CD4-positive, alpha-beta T cell treated with Interleukin-1 beta for 1 hour (primary cell): ENCODE data around the gene OPALIN.
A peak's percentile ranks its signal among the peaks of the same experiment; 100 is the strongest.
"Not testable (repeated sequence)": the region's sequence is repeated elsewhere in the genome, so short reads cannot be mapped to it uniquely, and the experiment has no call there.

Experiments used
- DNase-seq, 2 donors: peaks; one replicate each; pipeline ENCODE4 v3.0.0-alpha.2; 2020 to 2022

OPALIN gene

GRCh38 chr10:96337106-96337505 lies 21.7 kb downstream of the OPALIN start:
- no peak for DNase-seq

DNA sequence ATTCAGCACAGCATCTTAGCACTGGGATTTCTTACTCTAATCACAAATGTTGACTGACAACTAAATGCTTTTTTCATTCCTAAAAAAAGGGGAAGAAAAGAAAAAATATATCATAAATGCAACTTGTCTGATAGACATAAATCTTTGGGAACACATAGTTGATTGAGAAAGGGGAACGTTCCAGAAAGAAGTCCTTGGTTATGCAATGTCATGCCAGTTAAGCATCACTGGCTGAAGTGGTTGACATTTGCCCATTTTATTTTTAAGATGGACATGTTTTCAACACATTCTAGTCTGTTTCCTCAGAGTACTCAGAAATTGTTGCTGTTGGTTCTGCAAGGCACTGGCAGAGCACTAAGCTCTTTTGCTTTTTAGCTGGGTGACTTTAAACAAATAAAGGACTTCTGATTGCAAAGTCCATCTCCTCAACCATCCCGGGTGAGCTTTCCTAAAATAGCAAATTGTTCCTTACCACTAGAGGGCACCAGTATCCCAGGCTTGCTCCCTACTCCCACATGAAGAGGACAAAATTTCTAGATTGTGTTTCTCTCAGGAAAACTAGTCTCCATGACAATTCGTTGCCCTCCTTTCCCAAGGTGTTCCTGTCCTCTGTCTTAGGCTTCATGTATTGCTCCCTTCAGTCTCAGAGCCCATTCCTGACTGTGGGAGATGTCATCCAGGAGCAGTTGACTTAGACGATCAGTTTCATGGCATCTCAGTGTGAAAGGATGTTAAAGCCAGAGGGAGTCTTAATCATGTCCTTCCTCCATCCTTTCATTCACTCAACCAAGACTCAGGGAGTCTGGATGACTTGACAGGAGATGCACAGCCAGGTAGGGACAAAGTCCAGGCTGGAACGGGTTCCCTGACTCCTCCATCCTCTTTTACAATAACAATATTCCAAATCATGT lies 23.9 kb downstream of the OPALIN start:
- DNase-seq = peak in 1 of 2 donors; percentile 7

DNA sequence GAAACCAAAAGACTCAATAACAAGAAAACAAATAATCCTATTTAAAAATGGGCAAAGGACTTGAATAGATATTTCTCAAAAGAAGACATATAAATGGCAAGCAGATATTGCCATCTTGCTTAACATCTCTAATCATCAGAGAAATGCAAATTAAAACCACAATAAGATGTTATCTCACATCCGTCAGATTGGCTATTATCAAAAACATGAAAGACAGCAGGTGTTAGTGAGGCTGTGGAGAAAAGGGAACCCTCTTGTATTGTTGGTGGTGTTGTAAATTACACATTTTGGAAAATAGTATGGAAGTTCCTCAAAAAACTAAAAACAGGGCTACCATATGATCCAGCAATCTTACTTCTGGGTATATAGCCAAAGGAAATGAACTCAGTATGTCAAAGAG lies 25.7 kb downstream of the OPALIN start:
- DNase-seq = peak in 1 of 2 donors; percentile 14

- DNase-seq = no peak
These were observed 31.3 kb downstream of the OPALIN start for GRCh38 chr10:96327462-96327861.

- DNase-seq = no peak
These were observed 33.0 kb downstream of the OPALIN start for GRCh38 chr10:96325719-96326373.

GRCh38 chr10:96324447-96324846 lies 34.4 kb downstream of the OPALIN start:
- no peak for DNase-seq

- DNase-seq = no peak
These were observed 36.5 kb downstream of the OPALIN start for GRCh38 chr10:96322275-96322674.

GRCh38 chr10:96321822-96322221 lies 37.0 kb downstream of the OPALIN start:
- no peak for DNase-seq

GRCh38 chr10:96319754-96320474 lies 38.9 kb downstream of the OPALIN start:
- DNase-seq = no peak

DNA sequence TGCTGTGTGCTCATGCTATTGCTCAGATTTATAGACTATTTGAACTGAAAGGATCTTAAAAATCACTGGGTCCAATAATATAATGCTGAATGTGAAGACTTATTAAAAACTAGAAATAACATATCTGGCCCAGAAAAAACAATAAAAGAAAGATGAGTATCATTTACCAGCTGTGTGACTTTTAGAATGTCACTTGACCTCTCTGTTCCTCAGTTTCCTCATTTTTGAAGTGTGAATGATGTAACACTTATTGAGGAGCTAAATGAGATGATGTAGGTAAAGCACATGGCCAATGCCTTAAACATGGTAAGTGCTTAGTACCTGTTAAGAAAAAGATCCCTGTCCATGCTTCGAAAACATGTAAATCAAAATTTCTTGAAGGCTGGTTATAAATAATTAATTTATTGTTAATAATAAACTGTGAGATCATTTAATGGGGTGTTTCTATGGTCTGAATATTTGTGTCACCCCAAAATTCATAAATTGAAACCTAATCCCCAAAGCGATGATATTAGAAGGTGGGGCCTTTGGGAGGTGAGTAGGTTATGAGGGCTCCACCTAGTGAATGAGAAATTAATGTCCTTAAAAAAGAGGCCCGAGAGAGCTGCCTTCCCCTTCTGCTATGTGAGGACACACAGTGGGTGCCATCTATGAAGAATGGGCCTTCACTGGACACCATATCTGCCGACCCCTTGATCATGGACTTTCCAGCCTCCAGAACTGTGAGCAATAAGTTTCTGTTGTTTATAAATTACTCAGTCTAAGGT lies 41.6 kb downstream of the OPALIN start:
- DNase-seq = no peak

DNA sequence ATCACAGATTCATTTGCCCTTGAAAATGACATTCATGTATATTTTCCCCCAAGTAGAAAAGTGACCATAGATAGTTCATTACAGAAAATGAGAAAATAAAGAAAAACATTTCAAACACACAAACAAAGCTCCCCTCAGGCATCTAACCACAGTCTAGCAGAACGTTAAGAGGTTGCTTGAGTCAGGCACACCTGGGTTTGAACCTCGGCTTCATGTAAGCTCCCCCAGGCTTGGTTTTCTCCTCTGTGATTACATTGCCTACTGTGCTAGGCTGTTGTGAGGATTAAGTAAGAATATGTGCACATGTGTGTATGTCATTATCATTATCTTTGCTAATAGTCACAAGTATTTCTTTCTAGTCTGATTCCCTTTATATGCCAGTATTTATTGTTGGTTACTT lies 45.5 kb downstream of the OPALIN start:
- no peak for DNase-seq

- no peak for DNase-seq
These were observed 47.6 kb downstream of the OPALIN start for GRCh38 chr10:96311180-96311715.

GRCh38 chr10:96310321-96310669 lies 48.5 kb downstream of the OPALIN start:
- no peak for DNase-seq

DNA sequence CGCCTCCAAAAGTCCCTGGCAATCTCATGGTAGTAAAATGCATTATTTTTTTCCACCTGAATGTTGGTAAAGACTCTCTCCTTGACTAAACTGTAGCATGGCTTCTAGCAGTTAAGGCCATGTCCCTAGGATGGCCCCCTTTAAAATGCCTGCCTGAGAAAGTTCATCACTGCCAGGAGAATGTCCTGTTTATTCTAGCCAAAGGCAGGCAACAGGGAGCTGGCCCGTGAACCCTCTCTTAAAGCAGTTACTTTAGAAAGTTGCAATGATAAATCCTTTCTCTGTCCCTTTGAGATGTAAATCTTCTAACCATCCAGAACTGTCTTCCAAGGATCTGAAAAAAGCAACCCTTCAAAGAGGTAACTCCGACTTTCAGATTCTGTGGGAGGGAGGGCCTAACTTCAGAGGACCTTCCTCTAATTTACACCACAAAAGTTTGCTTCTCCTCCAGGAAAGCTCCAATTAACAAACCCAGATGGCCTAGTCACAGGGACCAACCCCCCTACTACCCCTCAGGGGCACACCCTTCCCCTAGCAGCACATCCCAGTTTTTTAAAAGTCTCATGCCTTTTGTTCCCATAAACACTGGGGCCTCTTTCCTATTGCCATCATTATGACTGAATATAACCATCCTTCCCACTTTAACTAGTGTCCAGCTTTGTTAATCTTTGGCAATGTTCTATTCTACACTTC lies 49.0 kb downstream of the OPALIN start:
- no peak for DNase-seq

- DNase-seq = not testable (repeated sequence)
These were observed 49.9 kb downstream of the OPALIN start for GRCh38 chr10:96308854-96309253.

DNA sequence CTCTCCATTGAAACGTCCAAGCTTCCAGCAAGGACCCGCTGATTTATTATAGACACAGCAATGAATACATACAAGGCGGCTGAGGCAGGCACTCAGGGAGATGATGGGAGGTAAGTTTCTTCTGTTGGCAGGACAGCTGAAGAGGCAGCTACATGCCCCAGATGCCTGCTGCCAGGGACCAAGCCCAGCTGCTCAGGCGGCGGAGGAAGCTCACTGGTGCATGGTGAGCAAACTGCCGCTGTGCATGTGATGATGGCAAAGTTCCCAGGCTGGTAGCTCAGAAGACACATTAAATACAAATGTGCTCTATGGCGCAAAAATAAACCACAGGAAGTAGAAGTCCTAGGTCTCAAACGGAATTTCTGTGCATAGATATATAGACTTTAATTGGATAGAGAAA lies 52.3 kb downstream of the OPALIN start:
- DNase-seq = peak in 1 of 2 donors; percentile 43

- DNase-seq = no peak
These were observed 53.8 kb downstream of the OPALIN start for GRCh38 chr10:96305019-96305418.

DNA sequence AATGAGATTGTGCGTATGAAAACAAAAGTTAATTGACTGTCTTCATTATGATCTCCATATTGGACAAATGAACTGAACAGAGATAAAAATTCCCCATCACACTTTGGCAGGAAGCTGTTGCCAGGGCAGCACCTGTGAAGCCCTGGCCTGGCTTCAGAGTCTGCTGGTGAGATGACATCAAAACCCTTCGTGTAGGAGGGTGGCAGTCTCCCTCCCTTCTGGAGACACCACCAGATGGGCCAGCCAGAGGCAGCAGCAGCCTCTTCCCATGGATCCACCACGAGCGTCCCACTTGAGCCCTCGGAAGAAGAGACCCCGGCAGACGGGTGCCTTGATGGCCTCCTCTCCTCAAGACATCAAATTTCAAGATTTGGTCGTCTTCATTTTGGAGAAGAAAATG lies 54.6 kb downstream of the OPALIN start, which contains the start of gene DNTT:
DNTT (plus strand) TSS at position 205 of the 400 bp plus-strand sequence; CDS start at position 269, 64 bp downstream.
- no peak for DNase-seq

- no peak for DNase-seq
These were observed 57.2 kb downstream of the OPALIN start for GRCh38 chr10:96301616-96302015.

- DNase-seq = no peak
These were observed 59.4 kb downstream of the OPALIN start for GRCh38 chr10:96299383-96299782.

- DNase-seq = no peak
These were observed 60.4 kb downstream of the OPALIN start for GRCh38 chr10:96298362-96298761.

GRCh38 chr10:96297486-96297885 lies 61.3 kb downstream of the OPALIN start:
- no peak for DNase-seq
